H1 (cell line): ENCODE data around the gene GLIS2. TPM values are rescaled to one million over a fixed set of nuclear protein-coding genes. Genes with fewer than 3 reads are reported as not detected.

ENCODE experiments used
- CTCF ChIA-PET: fragments of 300-600 bp; sonication (Branson Sonifier 250); formaldehyde crosslinking; loops from one replicate; lab custom pipeline; 2021; ENCODE audit not compliant: partially characterized antibody; lab: Charles Lee
- POLR2A ChIA-PET: fragments of 300-600 bp; sonication (Branson Sonifier 250); formaldehyde crosslinking; loops from one replicate; lab custom pipeline; 2021; ENCODE audit warnings: inconsistent platforms; ENCODE audit not compliant: partially characterized antibody; lab: Charles Lee
- DNase-seq, 2 experiments: peaks; one replicate each; pipeline versions ENCODE4 v3.0.0 to v3.0.0-alpha.2; 2010 to 2022; ENCODE audit warnings: low spot score in 2 of 2, low read depth in 1 of 2, mixed read lengths in 1 of 2
- FAIRE-seq: peaks from 2 replicates; lab custom pipeline; 2011; peaks lifted over from hg19 to GRCh38; lab: Jason Lieb, UNC
- H2AFZ ChIP-seq: 2 replicates; pipeline ENCODE4 v1.8.1; 2012; ENCODE audit warnings: low read length, inconsistent platforms
- H2AK5ac ChIP-seq: 2 replicates; pipeline ENCODE4 v1.6.1; 2013; ENCODE audit warnings: low read depth, low read length
- H2BK120ac ChIP-seq: replicated peaks from 2 replicates; pipeline ENCODE3; 2013; ENCODE audit warnings: low read depth, low read length, inconsistent platforms
- H2BK12ac ChIP-seq: 2 replicates; pipeline ENCODE4 v1.6.1; 2013; ENCODE audit warnings: low read depth, low read length
- H2BK15ac ChIP-seq: 2 replicates; pipeline ENCODE4 v1.6.1; 2013; ENCODE audit warnings: low read length
- H2BK20ac ChIP-seq: 2 replicates; pipeline ENCODE4 v1.6.1; 2013; ENCODE audit warnings: low read length
- H2BK5ac ChIP-seq: 2 replicates; pipeline ENCODE4 v1.6.1; 2013; ENCODE audit warnings: low read depth, low read length
- H3K14ac ChIP-seq: 2 replicates; pipeline ENCODE4 v1.6.1; 2013; ENCODE audit warnings: inconsistent platforms; ENCODE audit not compliant: insufficient read length
- H3K18ac ChIP-seq: 2 replicates; pipeline ENCODE4 v1.6.1; 2013; ENCODE audit warnings: low read length; ENCODE audit errors: extremely low read depth
- H3K23ac ChIP-seq: 2 replicates; pipeline ENCODE4 v1.6.1; 2013; ENCODE audit warnings: inconsistent platforms; ENCODE audit not compliant: insufficient read length
- H3K23me2 ChIP-seq: 2 replicates; pipeline ENCODE4 v1.6.1; 2013; ENCODE audit warnings: low read depth, low read length
- H3K27ac ChIP-seq: 2 replicates; pipeline ENCODE4 v1.6.1; 2011; ENCODE audit warnings: low read depth, low read length, inconsistent platforms
- H3K27me3 ChIP-seq, 4 experiments: replicated peaks in 1 of 4; 1 replicate in 1 of 4; 2 replicates in 3 of 4; pipeline versions ENCODE4 v1.6.1 to v1.8.1; 2011 to 2013; ENCODE audit warnings: low read length in 3 of 4, mild to moderate bottlenecking in 3 of 4, inconsistent platforms in 2 of 4, mixed read lengths in 2 of 4, moderate library complexity in 1 of 4; ENCODE audit not compliant: control insufficient read depth in 3 of 4, insufficient read depth in 3 of 4; ENCODE audit errors: extremely low read depth in 1 of 4
- H3K36me3 ChIP-seq, 4 experiments: 2 replicates each; pipeline versions ENCODE4 v1.6.1 to v1.8.1; 2011 to 2013; ENCODE audit warnings: mild to moderate bottlenecking in 4 of 4, low read length in 3 of 4, moderate library complexity in 2 of 4, control low read depth in 1 of 4, inconsistent platforms in 1 of 4; ENCODE audit not compliant: insufficient read depth in 4 of 4, control insufficient read depth in 2 of 4
- H3K4ac ChIP-seq: replicated peaks from 2 replicates; pipeline ENCODE3; 2013; ENCODE audit warnings: low read length, low read depth, mixed read lengths, inconsistent platforms; ENCODE audit not compliant: insufficient read length
- H3K4me1 ChIP-seq, 4 experiments: replicated peaks in 1 of 4; 1 replicate in 1 of 4; 2 replicates in 3 of 4; pipeline versions ENCODE4 v1.6.1 to v1.8.1; 2011 to 2013; ENCODE audit warnings: low read length in 3 of 4, inconsistent platforms in 2 of 4, mixed read lengths in 1 of 4; ENCODE audit not compliant: insufficient read depth in 4 of 4, control insufficient read depth in 3 of 4
- H3K4me2 ChIP-seq, 2 experiments: 2 replicates each; pipeline versions ENCODE4 v1.6.1 to v1.8.1; 2011 to 2013; ENCODE audit warnings: low read depth in 2 of 2, low read length in 2 of 2, control low read depth in 1 of 2, inconsistent platforms in 1 of 2, mild to moderate bottlenecking in 1 of 2; ENCODE audit not compliant: insufficient read depth in 1 of 2
- H3K4me3 ChIP-seq, 4 experiments: fragments of 200-600, 300-600 bp in 1 of 4; sonication (generic), shearing (Covaris generic), sonication (Bioruptor Twin) in 1 of 4; 2 replicates each; pipeline versions ENCODE4 v1.5.1 to v1.8.1; 2011 to 2016; ENCODE audit warnings: low read length in 4 of 4, low read depth in 3 of 4, control low read depth in 2 of 4, inconsistent platforms in 2 of 4, mild to moderate bottlenecking in 2 of 4, mixed read lengths in 1 of 4, moderate library complexity in 1 of 4; ENCODE audit not compliant: insufficient read depth in 2 of 4; ENCODE audit errors: extremely low read depth in 1 of 4
- H3K56ac ChIP-seq: replicated peaks from 2 replicates; pipeline ENCODE3; 2013; ENCODE audit warnings: low read depth, mild to moderate bottlenecking, mixed read lengths, low read length, inconsistent platforms; ENCODE audit not compliant: insufficient read length
- H3K79me1 ChIP-seq: 2 replicates; pipeline ENCODE4 v1.6.1; 2013; ENCODE audit warnings: low read depth, low read length, control low read depth
- H3K79me2 ChIP-seq, 2 experiments: 2 replicates each; pipeline versions ENCODE4 v1.6.1 to v1.8.1; 2012 to 2013; ENCODE audit warnings: low read length in 2 of 2, mild to moderate bottlenecking in 2 of 2, inconsistent platforms in 1 of 2; ENCODE audit not compliant: insufficient read depth in 2 of 2, control insufficient read depth in 1 of 2
- H3K9ac ChIP-seq, 4 experiments: replicated peaks in 1 of 4; 1 replicate in 1 of 4; 2 replicates in 3 of 4; pipeline versions ENCODE4 v1.6.1 to v1.8.1; 2011 to 2013; ENCODE audit warnings: low read depth in 3 of 4, low read length in 3 of 4, control low read depth in 2 of 4, mild to moderate bottlenecking in 2 of 4, moderate library complexity in 2 of 4, inconsistent platforms in 1 of 4; ENCODE audit errors: extremely low read depth in 1 of 4
- H3K9me3 ChIP-seq, 2 experiments: 2 replicates each; pipeline versions ENCODE4 v1.6.1 to v1.8.1; 2012 to 2013; ENCODE audit warnings: mild to moderate bottlenecking in 2 of 2, moderate library complexity in 2 of 2, control low read depth in 1 of 2, inconsistent platforms in 1 of 2, low read depth in 1 of 2, low read length in 1 of 2, mixed read lengths in 1 of 2; ENCODE audit not compliant: insufficient read depth in 2 of 2
- H4K20me1 ChIP-seq, 2 experiments: replicated peaks in 1 of 2; 2 replicates each; pipeline versions ENCODE3 to v1.8.1; 2011 to 2013; ENCODE audit warnings: inconsistent platforms in 2 of 2, low read length in 2 of 2, mild to moderate bottlenecking in 1 of 2; ENCODE audit not compliant: insufficient read depth in 2 of 2, control insufficient read depth in 1 of 2
- H4K5ac ChIP-seq: 2 replicates; pipeline ENCODE4 v1.6.1; 2013; ENCODE audit warnings: low read length, low read depth, mixed read lengths, inconsistent platforms; ENCODE audit not compliant: insufficient read length
- H4K8ac ChIP-seq: 2 replicates; pipeline ENCODE4 v1.8.0; 2013; ENCODE audit warnings: mild to moderate bottlenecking, moderate library complexity, low read length, inconsistent platforms; ENCODE audit not compliant: insufficient read depth; ENCODE audit errors: extremely low read depth
- H4K91ac ChIP-seq: replicated peaks from 2 replicates; pipeline ENCODE3; 2013; ENCODE audit warnings: low read length, mixed read lengths, inconsistent platforms; ENCODE audit not compliant: insufficient read length
- ATF3 ChIP-seq: IDR thresholded peaks from 2 replicates; pipeline ENCODE4 v1.6.1; 2011; ENCODE audit warnings: low read depth, mild to moderate bottlenecking, low read length; ENCODE audit not compliant: insufficient read depth
- BCL11A ChIP-seq, 2 experiments: IDR thresholded peaks; one replicate each; pipeline ENCODE4 v1.6.1; 2011; ENCODE audit warnings: low read depth in 2 of 2, low read length in 2 of 2, mild to moderate bottlenecking in 2 of 2
- CEBPB ChIP-seq: IDR thresholded peaks from 2 replicates; pipeline ENCODE4 v1.6.1; 2012; ENCODE audit warnings: low read depth, low read length
- GABPA ChIP-seq: IDR thresholded peaks from 2 replicates; pipeline ENCODE4 v1.6.1; 2011; ENCODE audit warnings: mild to moderate bottlenecking, low read length, moderate library complexity, borderline replicate concordance; ENCODE audit not compliant: insufficient read depth
- HDAC2 ChIP-seq, 2 experiments: fragments of 300-600 bp in 1 of 2; sonication (generic) in 1 of 2; IDR thresholded peaks; 2 replicates each; pipeline ENCODE4 v1.6.1; 2011 to 2012; ENCODE audit warnings: low read depth in 2 of 2, low read length in 2 of 2, mild to moderate bottlenecking in 2 of 2, moderate library complexity in 2 of 2, borderline replicate concordance in 1 of 2, inconsistent platforms in 1 of 2
- KDM4A ChIP-seq: IDR thresholded peaks from one replicate; pipeline ENCODE4 v1.7.1; 2012; ENCODE audit warnings: low read depth, mild to moderate bottlenecking, moderate library complexity, low read length, inconsistent platforms; ENCODE audit not compliant: severe bottlenecking
- KDM5A ChIP-seq: fragments of 200-600 bp; IDR thresholded peaks from 2 replicates; pipeline ENCODE4 v1.7.1; 2012; ENCODE audit warnings: mild to moderate bottlenecking, low read length, inconsistent platforms, mixed read lengths
- TCF12 ChIP-seq: IDR thresholded peaks from 2 replicates; pipeline ENCODE4 v1.6.1; 2011; ENCODE audit warnings: low read depth, mild to moderate bottlenecking, low read length
- TEAD4 ChIP-seq: IDR thresholded peaks from 2 replicates; pipeline ENCODE4 v1.6.1; 2012; ENCODE audit warnings: low read depth, low read length, inconsistent platforms, mixed read lengths
- WGBS, 2 experiments: shearing (Covaris generic) in 1 of 2; methylation state at CpG; one replicate each; pipeline versions ENCODE4 v1.1.6 to v1.1.7; 2013 to 2015; ENCODE audit warnings: low lambda C conversion rate in 2 of 2, mixed read lengths in 2 of 2, inconsistent platforms in 1 of 2, low coverage in 1 of 2, missing lambda C conversion rate in 1 of 2; ENCODE audit not compliant: insufficient replicate concordance in 2 of 2, insufficient coverage in 1 of 2, insufficient read length in 1 of 2; ENCODE audit errors: extremely low coverage in 1 of 2, missing lambda C conversion rate in 1 of 2; 5-methylcytosine and 5-hydroxymethylcytosine counted together
- polyA plus RNA-seq, 7 experiments: library from polyadenylated mRNA; depleted of rRNA in 3 of 7; stranded (reverse) in 5 of 7; unstranded in 2 of 7; fragments of >200 nt in 5 of 7; fragments of 200-250 nt in 2 of 7; gene quantifications; 1 replicate in 5 of 7; 2 replicates in 1 of 7; 4 replicates in 1 of 7; pipeline versions ENCODE4 v1.2.1 to v1.2.3, GENCODE V29; 2011 to 2013; ENCODE audit warnings: missing spikeins in 2 of 7, mixed read lengths in 2 of 7
- total RNA-seq: library from RNA; stranded (reverse); fragmentation: NEBNext Ultra II Directional; extraction: Animal tissue kit (Norgen Biotek cat#: 25700); gene quantifications from 2 replicates; pipeline ENCODE4 v1.2.1, GENCODE V29; 2021

The GLIS2 gene
- total and polyA plus RNA-seq, 2 of the 8 experiments (the other 6 are each of a cell fraction or from before 2014, with no cell fraction given): 4.3 to 17.4 TPM

DNA sequence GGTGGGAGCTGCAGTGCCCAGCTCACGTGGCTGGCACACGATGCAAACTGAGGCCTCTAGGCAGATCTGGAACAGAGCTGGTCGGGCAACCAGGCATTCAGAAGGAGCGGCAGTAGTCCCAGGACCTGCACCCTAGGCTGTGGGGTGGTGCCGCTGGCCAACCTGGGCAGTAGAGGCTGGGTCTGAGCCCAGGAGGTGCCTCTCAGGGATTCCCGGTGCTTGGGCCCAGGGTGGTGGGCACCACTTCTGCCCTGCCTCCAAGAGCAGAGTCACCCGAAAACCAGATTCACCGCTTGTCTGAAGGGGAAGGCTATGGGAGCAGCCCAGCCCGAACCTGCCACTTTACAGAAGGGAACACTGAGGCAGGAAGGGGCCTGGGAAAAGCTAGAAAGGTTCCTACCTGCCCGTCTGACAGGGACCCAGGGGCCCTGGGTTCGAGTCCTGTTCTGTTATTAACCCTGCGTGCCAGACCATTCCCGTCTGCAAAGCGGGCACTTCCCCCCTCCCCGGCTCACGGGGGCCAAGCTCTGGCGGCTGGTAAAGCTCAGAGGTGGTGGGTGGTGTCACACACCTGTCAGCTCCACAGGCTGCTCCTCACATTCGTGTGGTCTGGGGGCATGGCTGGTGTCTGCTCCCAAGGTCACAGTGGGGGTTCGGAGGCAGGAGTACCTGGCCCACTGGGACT is 16.9 kb downstream of the GLIS2 start:
- Histone ChIP-seq H3K4ac (no peak overlapping the region), H3K4me2 (no peak overlapping the region), H3K27me3 (no peaks in the 10 kb centered on the region), H3K9me3 (no peaks in the 10 kb centered on the region), H3K23me2 (peaks cover 2% of the 10 kb centered on the region; the same call in 1 of the 2 replicates), H2AFZ (no peak overlapping the region), H3K79me2 (peaks cover 0 to 7% of the 10 kb centered on the region in 2 experiments; a peak in 2 of 4 replicates), H4K20me1 (peaks cover 3 to 20% of the 10 kb centered on the region in 2 experiments), H4K5ac (no peak overlapping the region), H4K8ac (no peak overlapping the region), H2BK5ac (no peak overlapping the region), H2BK120ac (no peak overlapping the region), H3K9ac (no peak overlapping the region), H3K23ac (no peak overlapping the region), H3K14ac (no peak overlapping the region), H3K18ac (no peak overlapping the region), H3K27ac (no peak overlapping the region), H2BK12ac (no peak overlapping the region), H2AK5ac (no peak overlapping the region), H3K4me3 (no peak overlapping the region), H3K56ac (no peak overlapping the region), H4K91ac (no peak overlapping the region), H2BK20ac (no peak overlapping the region), H3K79me1 (peaks cover 7% of the 10 kb centered on the region), H3K4me1 (peaks cover 5 to 12% (median 8%) of the 10 kb centered on the region in 4 experiments), H3K36me3 (peaks cover 0 to 6% (median 0%) of the 10 kb centered on the region in 4 experiments; a peak in 3 of 8 replicates), H2BK15ac (no peak overlapping the region)
- WGBS, 2 experiments: 84% methylated on average over 19 of the region's 19 CpGs; no CpG with 5 or more reads in 1 of the 2 experiments
- ChIA-PET CTCF (interaction anchor here (0.7 to 17.1 kb wide), 24 partner anchors 9 to 342 kb away, joined by 3 to 211 read pairs (median 5); partner anchors contain the start of gene CORO7), POLR2A (interaction anchor here (0.6 to 16.2 kb wide), 11 partner anchors 9 to 157 kb away, joined by 3 to 154 read pairs (median 4); partner anchors contain the start of genes GLIS2, PAM16 and TFAP4)
- TF ChIP-seq ATF3 (no peak), GABPA (no peak), TCF12 (no peak), HDAC2 (IDR thresholded peaks at IDR 0.05; ENCODE audit: borderline replicate concordance in 1 of 2, low read depth in 2 of 2, low read length in 2 of 2) (no peak), KDM5A (no peak), CEBPB (no peak), KDM4A (no peak), TEAD4 (no peak), BCL11A (IDR thresholded peaks at IDR 0.05; ENCODE audit: low read depth in 2 of 2, low read length in 2 of 2) (no peak)
- FAIRE-seq: no peak
- DNase-seq: no peak
